Measurements from ENCODE around the gene RALGPS1. TPM values are rescaled to one million over a fixed set of nuclear protein-coding genes. Genes with fewer than 3 reads are reported as not detected.

The RALGPS1 gene
- total and polyA plus RNA-seq, 10 donors, result 2.5 to 27.3 (median 14.1) TPM

DNA sequence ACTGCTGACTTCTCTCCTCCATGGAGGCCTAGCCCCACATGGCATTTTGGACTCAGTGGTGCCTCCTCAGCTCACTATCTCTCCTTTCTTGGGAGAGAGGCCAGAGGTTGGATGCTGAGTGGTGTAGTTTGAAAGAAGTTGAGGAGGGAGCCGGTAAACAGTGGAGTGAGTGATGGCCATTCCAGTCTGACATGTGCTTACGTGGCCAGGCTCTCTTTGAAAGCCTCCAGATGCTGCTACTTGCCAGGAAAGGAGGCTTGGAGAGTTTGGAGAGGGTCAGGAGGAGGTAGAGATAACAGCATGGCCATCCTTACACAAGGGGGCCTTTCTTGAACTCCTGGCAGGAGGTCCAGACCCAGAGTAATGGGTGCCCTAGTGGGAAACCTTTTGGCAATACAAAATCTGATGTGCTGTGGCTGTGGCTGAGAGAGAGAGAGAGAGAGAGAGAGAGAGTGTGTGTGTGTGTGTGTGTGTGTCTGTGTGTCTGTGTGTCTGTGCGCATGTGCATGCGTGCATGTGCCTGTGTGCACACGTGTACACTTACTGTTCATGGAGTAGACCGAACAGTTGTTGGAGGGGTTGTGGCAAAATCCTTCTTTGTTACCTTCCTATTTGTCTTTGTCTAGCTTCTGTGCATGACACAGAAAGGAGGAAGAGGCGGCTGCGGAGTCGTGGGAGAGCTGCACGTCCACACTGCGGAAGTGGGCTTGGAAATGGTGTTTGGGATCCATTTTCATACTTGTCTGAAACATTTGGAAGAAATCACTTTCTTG is 37.8 kb downstream of the RALGPS1 start:
- DNase-seq, result no peak
- TF ChIP-seq POLR2AphosphoS5 (IDR thresholded peaks at IDR 0.05), result no peak
- H3K4me3 ChIP-seq, result no peak overlapping the region

DNA sequence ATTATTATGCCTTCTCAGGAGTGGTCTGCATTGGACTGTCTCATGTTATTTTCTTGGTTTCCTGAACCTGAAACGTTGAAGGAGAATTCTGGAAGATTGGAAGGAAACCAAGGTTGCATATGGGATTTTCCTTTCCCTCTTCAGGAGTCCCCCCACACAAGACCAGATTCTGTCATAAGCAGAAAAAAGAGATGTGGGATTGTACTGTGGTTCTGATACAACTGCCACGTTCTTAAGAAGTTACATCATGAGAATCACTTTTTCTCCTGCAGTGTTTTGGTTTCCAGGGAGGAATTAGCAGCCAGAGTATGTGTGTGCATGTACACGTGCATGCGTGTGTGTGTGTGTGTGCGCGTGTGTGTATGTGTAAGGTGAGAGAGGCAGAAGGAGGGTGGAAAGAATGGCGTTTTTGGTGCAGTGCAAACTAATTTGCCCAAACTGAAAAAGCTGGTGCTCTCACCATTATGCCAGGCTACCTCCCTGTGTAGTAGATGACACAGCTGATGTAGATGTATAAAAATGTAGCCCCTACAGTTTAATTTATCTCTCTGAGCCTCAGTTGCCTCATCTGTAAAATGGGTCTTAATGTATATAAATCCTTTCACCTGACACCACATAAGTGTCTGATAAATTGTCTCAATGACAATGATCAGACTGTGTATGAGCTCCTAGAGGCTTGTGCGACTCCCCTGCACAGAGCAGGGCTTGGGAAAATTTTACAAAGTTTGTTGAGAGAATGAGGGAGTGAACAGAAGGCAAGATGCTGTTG is 38.6 kb downstream of the RALGPS1 start:
- intact Hi-C loops (cut with DNase I; ENCODE audit: low total_unique reads), result no loop called here
- Histone ChIP-seq H3K9me3 (no peaks in the 10 kb centered on the region), H3K4me3 (no peak overlapping the region), H3K27me3 (replicated peaks in 1 of 7) (no peaks in the 10 kb centered on the region), H3K4me1 (peaks cover 0 to 3% (median 0%) of the 10 kb centered on the region in 6 donors), H3K27ac (no peak overlapping the region), H3K36me3 (no peaks in the 10 kb centered on the region)
- TF ChIP-seq, protein P1, sequence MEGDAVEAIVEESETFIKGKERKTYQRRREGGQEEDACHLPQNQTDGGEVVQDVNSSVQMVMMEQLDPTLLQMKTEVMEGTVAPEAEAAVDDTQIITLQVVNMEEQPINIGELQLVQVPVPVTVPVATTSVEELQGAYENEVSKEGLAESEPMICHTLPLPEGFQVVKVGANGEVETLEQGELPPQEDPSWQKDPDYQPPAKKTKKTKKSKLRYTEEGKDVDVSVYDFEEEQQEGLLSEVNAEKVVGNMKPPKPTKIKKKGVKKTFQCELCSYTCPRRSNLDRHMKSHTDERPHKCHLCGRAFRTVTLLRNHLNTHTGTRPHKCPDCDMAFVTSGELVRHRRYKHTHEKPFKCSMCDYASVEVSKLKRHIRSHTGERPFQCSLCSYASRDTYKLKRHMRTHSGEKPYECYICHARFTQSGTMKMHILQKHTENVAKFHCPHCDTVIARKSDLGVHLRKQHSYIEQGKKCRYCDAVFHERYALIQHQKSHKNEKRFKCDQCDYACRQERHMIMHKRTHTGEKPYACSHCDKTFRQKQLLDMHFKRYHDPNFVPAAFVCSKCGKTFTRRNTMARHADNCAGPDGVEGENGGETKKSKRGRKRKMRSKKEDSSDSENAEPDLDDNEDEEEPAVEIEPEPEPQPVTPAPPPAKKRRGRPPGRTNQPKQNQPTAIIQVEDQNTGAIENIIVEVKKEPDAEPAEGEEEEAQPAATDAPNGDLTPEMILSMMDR (IDR thresholded peaks at IDR 0.05 in 8 of 11, conservative IDR thresholded peaks at IDR 0.05 in 3 of 11), result no peak
- TF ChIP-seq POLR2AphosphoS5 (IDR thresholded peaks at IDR 0.05) (no peak), POLR2A (IDR thresholded peaks at IDR 0.05) (no peak)
- no peak for DNase-seq
- WGBS, 5 donors, result 76 to 83% (median 79%) methylated on average over 8 of the region's 8 CpGs

More for the DNA sequence above, 37.8 kb downstream of the RALGPS1 start:
- Histone ChIP-seq H3K36me3 (no peaks in the 10 kb centered on the region), H3K4me1 (peaks cover 0 to 3% (median 0%) of the 10 kb centered on the region in 6 donors), H3K9me3 (no peaks in the 10 kb centered on the region), H3K27ac (no peak overlapping the region), H3K27me3 (replicated peaks in 1 of 7) (no peaks in the 10 kb centered on the region)
- intact Hi-C loops (cut with DNase I; ENCODE audit: low total_unique reads), result no loop called here
- 77 to 84% (median 83%) methylated on average over 11 of the region's 11 CpGs for WGBS, 5 donors

GRCh38 chr9:126955811-126956210 is 41.2 kb downstream of the RALGPS1 start:
- H3K27ac ChIP-seq, result no peak overlapping the region
- H3K4me3 ChIP-seq, result no peak overlapping the region
- DNase-seq, result no peak
- no peak for TF ChIP-seq POLR2A (IDR thresholded peaks at IDR 0.05)
- no peak for TF ChIP-seq POLR2AphosphoS5 (IDR thresholded peaks at IDR 0.05)
- TF ChIP-seq, protein P1 (IDR thresholded peaks at IDR 0.05 in 8 of 11, conservative IDR thresholded peaks at IDR 0.05 in 3 of 11), result no peak
- H3K9me3 ChIP-seq, result no peaks in the 10 kb centered on the region
- H3K27me3 ChIP-seq (replicated peaks in 1 of 7), result no peaks in the 10 kb centered on the region
- peaks cover 0 to 3% (median 0%) of the 10 kb centered on the region in 6 donors for H3K4me1 ChIP-seq
- intact Hi-C loops (cut with DNase I; ENCODE audit: low total_unique reads), result no loop called here
- no peaks in the 10 kb centered on the region for H3K36me3 ChIP-seq
- WGBS, 5 donors, result 58 to 76% (median 69%) methylated on average over 4 to 5 of the region's 5 CpGs

GRCh38 chr9:126956917-126957686 is 42.5 kb downstream of the RALGPS1 start:
- H3K27ac ChIP-seq, result no peak overlapping the region
- H3K4me3 ChIP-seq, result no peak overlapping the region
- no peak for DNase-seq
- TF ChIP-seq, protein P1 (IDR thresholded peaks at IDR 0.05 in 8 of 11, conservative IDR thresholded peaks at IDR 0.05 in 3 of 11), result no peak
- TF ChIP-seq POLR2A (IDR thresholded peaks at IDR 0.05) (no peak), POLR2AphosphoS5 (IDR thresholded peaks at IDR 0.05) (no peak)
- intact Hi-C loops (cut with DNase I; ENCODE audit: low total_unique reads), result no loop called here
- H3K9me3 ChIP-seq, result no peaks in the 10 kb centered on the region
- whole genome bisulfite sequencing, 5 donors, result 89 to 94% (median 92%) methylated on average over 7 of the region's 7 CpGs
- H3K4me1 ChIP-seq, result peaks cover 0 to 3% (median 0%) of the 10 kb centered on the region in 6 donors
- no peaks in the 10 kb centered on the region for H3K27me3 ChIP-seq (replicated peaks in 1 of 7)
- peaks cover 0 to under 1% (median 0%) of the 10 kb centered on the region in 6 donors for H3K36me3 ChIP-seq
